K562 (cell line): ENCODE measurements around the gene CST8.

ENCODE experiments used
- CTBP1 ChIP-seq: fragments of 450-650 bp; IDR thresholded peaks from 2 replicates; pipeline ENCODE4 v1.6.1; 2016; ENCODE audit warnings: borderline replicate concordance
- CTCF ChIP-seq, 3 experiments: IDR thresholded peaks in 2 of 3; conservative IDR thresholded peaks in 1 of 3; 2 replicates each; pipeline ENCODE4 v1.5.1; 2011 to 2012; ENCODE audit warnings: low read length in 3 of 3, mild to moderate bottlenecking in 3 of 3, control low read depth in 2 of 3, improper control_type of control experiment in 1 of 3, inconsistent platforms in 1 of 3, low read depth in 1 of 3, mixed read lengths in 1 of 3, moderate library complexity in 1 of 3; ENCODE audit not compliant: insufficient read depth in 2 of 3
- EP300 ChIP-seq: IDR thresholded peaks from 2 replicates; pipeline ENCODE4 v1.6.1; 2012; ENCODE audit warnings: low read length, improper control_type of control experiment
- GABPA ChIP-seq: fragments of 200-800 bp; sonication (Bioruptor generic); conservative IDR thresholded peaks from 2 replicates; pipeline ENCODE4 v1.6.1; 2016; ENCODE audit warnings: low read depth, missing genetic modification characterization, missing compliant biosample characterization
- ILK ChIP-seq: fragments of 450-650 bp; IDR thresholded peaks from 2 replicates; pipeline ENCODE4 v1.6.1; 2016; ENCODE audit warnings: missing genetic modification characterization, low read depth, mild to moderate bottlenecking, missing compliant biosample characterization, moderate library complexity, borderline replicate concordance
- KDM1A ChIP-seq, 2 experiments: fragments of 450-650 bp; IDR thresholded peaks; 2 replicates each; pipeline ENCODE4 v1.6.1; 2016; ENCODE audit warnings: mild to moderate bottlenecking in 2 of 2
- KDM5B ChIP-seq: fragments of 200-600 bp; sonication (generic); IDR thresholded peaks from 2 replicates; pipeline ENCODE4 v1.6.1; 2012; ENCODE audit warnings: low read depth, mild to moderate bottlenecking, moderate library complexity, low read length, control low read depth, inconsistent platforms; ENCODE audit not compliant: insufficient replicate concordance
- POLR2AphosphoS5 ChIP-seq: IDR thresholded peaks from 2 replicates; pipeline ENCODE4 v1.6.1; 2011; ENCODE audit warnings: mild to moderate bottlenecking, low read depth, low read length, moderate library complexity; ENCODE audit not compliant: control insufficient read depth, insufficient read depth
- RAD21 ChIP-seq, 2 experiments: fragments of 250-450 bp in 1 of 2; fragments of 450-650 bp in 1 of 2; sonication (Bioruptor Pico) in 1 of 2; formaldehyde crosslinking in 1 of 2; IDR thresholded peaks in 1 of 2; conservative IDR thresholded peaks in 1 of 2; 2 replicates each; pipeline versions ENCODE4 v1.4.0 to v1.8.0; 2020 to 2022; ENCODE audit warnings: mild to moderate bottlenecking in 2 of 2, moderate library complexity in 1 of 2
- RBM22 ChIP-seq: fragments of 200-400 bp; formaldehyde crosslinking; IDR thresholded peaks from 2 replicates; pipeline ENCODE4 v1.6.1; 2018; ENCODE audit warnings: low read length, low read depth; ENCODE audit not compliant: poor library complexity, severe bottlenecking
- SIN3A ChIP-seq, 2 experiments: fragments of 150-350 bp in 1 of 2; IDR thresholded peaks; 2 replicates each; pipeline ENCODE4 v1.6.1; 2011 to 2016; ENCODE audit warnings: borderline replicate concordance in 2 of 2, low read depth in 2 of 2, low read length in 2 of 2, mild to moderate bottlenecking in 2 of 2, moderate library complexity in 2 of 2; ENCODE audit not compliant: control insufficient read depth in 1 of 2
- TSHZ1 ChIP-seq: fragments of 250-450 bp; sonication (Bioruptor Pico); IDR thresholded peaks from 2 replicates; pipeline ENCODE4 v1.4.0; 2020; ENCODE audit warnings: mild to moderate bottlenecking, moderate library complexity
- ZBTB26 ChIP-seq: fragments of 450-650 bp; formaldehyde crosslinking; IDR thresholded peaks from 2 replicates; pipeline ENCODE4 v1.4.0; 2022; ENCODE audit warnings: missing genetic modification characterization

GRCh38 chr20:23459461-23460150 lies 31.3 kb upstream of the CST8 start:
- TF ChIP-seq CTCF (IDR thresholded peaks at IDR 0.05 in 2 of 3, conservative IDR thresholded peaks at IDR 0.05 in 1 of 3; ENCODE audit: insufficient read depth in 2 of 3, low read depth in 1 of 3, low read length in 3 of 3) (no peak), ZBTB26 (CRISPR knock-in tag) (no peak), KDM1A (IDR thresholded peaks at IDR 0.05) (no peak), TSHZ1 (no peak), GABPA (tag) (no peak), ILK (tag) (no peak), POLR2AphosphoS5 (no peak), CTBP1 (no peak), KDM5B (no peak), EP300 (no peak), SIN3A (IDR thresholded peaks at IDR 0.05; ENCODE audit: borderline replicate concordance in 2 of 2, control insufficient read depth in 1 of 2, low read depth in 2 of 2, low read length in 2 of 2) (no peak), RAD21 (CRISPR knock-in tag; conservative IDR thresholded peaks at IDR 0.05 in 1 of 2, IDR thresholded peaks at IDR 0.05 in 1 of 2) (no peak), RBM22 (no peak)
